Activated CD4-positive, alpha-beta T cell treated with anti-CD3 and anti-CD28 coated beads, Interleukin-2, Interleukin-6, amounts not matched to agents 100 ng/mL and 50 ng/mL, durations not matched to agents 16 hours and 8 hours (primary cell): ENCODE data around the gene TFEB.

Experiments
- DNase-seq: peaks from one replicate; pipeline ENCODE4 v3.0.0-alpha.2; 2020

TFEB gene

DNA sequence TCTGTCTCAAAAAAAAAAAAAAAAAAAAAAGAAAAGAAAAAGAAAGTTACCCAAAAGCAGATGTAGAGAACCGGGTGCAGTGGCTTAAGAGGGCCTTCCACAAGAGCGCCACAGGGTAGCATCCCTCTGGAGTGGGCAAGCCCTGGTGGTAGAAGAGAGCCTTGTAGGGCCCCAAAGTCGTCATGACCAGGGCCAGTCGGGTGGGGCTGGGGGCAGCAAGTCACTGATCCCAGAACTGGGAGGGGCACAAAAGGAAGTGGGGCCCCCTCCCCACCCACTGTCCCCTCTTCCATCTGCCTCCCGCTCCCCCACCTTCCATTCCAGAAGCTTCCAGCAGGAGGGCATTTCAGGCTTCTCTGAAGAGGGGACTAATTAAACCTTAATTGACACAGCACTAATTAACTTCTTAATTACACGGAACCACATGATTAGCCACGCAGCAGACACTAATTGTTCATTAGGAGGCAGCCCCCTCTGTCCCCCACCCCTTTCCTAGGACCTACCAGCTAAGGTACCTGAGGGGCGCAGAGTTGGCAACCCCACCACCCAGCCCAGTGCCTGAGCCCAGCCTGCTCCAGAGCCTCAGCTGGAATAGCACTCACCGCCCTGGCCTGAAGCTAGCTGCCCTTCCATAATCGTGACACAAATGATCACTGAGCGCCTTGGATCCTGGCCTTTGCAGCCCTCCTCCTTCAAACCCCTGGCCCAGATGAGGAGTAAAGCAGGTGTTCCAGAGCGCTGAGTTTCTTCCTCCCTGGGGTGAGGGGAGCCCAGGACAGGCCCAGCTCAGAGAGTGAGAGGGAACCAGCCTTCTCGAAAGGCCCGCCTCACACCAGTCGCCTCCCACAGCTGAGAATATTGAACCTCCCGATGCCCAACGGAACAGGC, 62.3 kb downstream of the TFEB start:
- no peak for DNase-seq

DNA sequence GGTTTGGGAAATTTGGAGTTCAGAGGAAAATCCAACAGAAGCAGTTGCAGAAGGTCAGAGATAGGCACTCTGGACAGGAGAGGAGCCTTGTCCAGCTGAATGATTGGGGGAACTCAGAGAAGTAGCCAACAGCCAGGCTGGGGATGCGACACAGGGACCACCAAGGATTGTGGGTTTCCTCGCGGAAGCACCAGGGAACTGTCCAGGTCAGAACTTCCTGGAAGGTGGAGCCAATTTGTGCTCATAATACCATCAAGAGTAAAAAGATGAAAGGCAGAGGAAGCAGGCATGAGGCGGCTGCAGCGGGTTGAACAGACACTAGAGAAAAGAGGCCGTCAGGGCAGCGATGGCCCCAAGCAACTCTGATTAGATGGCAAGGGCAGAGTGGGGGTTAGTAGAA, 63.4 kb downstream of the TFEB start:
- no peak for DNase-seq

DNA sequence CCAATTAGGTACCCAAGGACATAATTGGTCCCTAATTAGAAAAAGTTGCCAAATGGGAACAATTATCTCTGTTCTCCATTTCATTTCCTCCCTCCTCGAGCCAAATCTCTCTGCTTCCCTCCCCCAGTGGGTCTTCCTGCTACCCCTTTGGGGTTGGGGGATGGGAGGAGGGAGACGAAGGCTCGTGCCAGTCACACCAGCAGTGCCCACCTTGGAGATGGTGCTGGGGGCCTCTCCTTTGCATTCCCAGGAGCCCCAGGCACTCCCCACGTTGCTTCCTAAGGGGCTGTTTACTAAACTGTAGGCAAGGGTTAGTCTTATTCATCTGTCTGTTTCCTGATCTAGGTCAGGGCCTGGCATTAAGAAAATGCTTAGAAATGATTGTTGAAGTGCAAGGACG, 64.0 kb downstream of the TFEB start:
- DNase-seq, result no peak

DNA sequence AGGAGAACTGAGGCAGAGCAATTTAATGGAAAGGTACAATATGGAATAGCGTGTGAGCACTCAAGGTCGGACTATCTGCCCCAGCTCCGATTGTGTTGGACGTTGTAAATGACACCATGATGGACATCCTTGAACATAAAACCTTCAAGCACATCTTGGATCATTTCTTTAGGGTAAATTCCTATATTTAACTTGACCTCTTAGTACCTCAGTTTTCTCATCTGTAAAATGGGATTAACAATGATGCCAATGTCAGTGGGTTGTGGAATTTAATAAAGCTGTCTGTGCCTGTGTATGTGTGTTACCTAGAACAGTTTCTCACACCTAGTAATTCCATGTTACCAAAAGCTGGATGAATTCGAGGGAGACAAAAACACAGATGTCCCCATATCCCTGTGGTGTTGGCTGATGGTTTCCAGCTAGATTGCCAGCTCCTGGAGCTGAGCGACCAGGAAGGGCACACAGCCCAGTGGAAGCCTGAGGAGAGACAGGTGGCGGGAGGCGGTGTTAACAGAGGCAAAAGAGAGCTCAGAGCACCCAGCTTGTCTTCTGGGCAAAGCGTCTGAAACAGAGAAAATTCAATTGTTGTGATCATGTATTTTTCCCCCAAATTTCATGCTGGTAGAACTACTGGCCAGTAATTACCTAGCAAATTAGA, 64.6 kb downstream of the TFEB start:
- no peak for DNase-seq

DNA sequence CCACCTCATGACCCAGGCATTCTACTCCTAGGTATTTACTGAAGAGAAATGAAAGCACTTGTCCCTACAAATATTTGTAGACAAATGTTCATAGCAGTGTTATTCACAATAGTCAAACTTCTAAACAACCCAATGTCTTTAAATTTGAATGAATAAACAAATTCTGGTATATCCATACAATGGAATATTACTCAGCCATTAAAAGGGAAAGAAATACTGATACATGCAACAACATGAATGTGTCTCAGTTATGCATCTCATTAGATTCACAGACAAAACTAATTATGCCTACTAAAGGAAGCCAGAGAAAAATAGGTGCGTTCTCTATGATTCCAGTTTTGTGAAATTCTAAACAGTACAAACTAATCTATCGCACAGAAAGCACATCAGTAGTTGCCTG, 66.4 kb downstream of the TFEB start:
- no peak for DNase-seq

DNA sequence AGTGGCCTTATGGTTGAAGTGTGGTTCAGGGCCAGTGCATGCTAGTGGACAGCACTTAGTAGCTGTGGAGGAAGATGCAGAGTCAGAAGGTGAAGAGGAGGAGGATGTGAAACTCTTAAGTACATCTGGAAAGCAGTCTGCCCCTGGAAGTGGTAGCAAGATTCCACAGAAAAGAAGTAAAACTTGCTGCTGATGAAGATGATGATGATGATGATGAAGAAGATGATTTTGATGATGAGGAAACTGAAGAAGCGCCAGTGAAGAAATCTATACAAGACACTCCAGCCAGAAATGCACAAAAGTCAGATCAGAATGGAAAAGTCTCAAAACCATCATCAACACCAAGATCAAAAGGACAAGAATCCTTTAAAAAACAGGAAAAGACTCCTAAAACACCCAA, 68.2 kb downstream of the TFEB start:
- DNase-seq, result no peak

DNA sequence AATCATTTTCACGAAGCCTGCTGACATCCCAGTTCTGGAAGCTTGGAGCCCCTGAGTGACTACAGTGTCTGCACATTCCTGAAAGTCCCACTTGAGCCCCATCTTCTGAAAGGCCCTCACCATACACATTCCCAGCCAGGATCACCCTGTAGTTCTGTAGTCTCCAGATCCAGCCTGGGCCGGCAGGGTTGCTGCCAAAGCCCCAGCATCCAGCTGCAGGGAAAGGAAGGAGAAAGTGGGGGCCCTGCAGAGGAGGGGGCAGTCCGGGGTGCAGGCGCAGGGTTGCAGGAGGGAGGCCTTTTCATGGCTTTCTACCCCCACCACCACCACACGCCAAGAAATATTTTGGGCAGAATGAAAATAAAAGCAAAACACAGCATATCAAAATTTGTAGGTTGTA, 71.1 kb downstream of the TFEB start:
- DNase-seq, result no peak

DNA sequence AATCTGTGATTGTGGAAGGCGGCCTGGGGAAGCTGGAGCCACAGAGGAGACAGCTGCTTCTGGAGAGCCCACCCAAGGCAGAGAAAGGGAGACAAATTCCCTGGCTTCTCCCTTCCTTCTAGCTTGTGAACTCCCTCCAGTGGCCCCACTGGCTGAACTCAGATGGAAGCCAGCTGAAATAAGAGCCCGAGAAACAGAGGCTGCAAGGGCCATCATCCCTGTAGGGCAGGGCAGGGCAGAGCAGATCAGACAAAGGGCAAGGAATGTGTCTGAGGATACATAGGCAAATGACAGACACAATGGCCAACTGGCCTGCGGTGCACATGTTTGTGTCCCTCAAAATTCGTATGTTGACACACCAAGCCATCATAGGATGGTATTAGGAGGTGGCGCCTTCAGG, 71.8 kb downstream of the TFEB start:
- no peak for DNase-seq

DNA sequence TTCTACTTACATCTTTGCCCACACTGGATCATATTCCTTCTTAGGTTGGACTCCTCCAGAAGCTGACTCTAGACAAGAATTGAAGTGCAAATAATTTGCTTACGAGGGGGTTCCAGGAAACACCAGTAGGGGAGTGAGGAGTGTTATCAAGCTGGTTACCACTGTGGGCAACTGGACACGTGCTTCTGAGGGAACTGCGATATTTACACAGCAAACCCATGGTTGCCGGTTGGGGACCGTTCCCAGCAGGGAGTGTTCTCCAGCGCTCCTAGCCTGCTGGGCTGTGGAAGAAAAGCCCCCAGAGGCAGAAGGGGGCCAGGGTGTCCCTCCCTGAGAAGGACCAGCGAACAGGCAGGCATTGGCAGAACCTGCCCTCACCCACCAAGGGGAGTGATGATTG, 75.5 kb downstream of the TFEB start:
- no peak for DNase-seq

DNA sequence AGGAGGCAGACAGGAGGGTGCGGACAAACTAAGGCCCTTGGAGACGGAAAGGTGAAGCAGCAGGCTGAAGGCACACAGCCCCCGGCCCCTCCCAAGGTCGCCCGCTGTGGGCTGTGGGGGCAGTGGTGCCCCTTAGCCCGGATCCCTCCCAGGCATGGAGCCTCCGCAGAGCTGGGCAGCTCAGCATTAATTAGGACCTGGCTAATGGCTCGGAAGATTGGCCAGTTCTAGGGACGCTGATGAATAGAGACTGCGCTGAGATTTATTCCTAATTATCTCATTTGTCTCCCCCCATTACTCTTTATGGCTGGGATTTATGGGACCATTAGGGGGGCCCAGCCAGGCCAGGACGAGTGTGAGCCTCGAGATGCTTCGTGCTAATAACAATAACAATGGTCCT, 76.8 kb downstream of the TFEB start:
- DNase-seq, result no peak

DNA sequence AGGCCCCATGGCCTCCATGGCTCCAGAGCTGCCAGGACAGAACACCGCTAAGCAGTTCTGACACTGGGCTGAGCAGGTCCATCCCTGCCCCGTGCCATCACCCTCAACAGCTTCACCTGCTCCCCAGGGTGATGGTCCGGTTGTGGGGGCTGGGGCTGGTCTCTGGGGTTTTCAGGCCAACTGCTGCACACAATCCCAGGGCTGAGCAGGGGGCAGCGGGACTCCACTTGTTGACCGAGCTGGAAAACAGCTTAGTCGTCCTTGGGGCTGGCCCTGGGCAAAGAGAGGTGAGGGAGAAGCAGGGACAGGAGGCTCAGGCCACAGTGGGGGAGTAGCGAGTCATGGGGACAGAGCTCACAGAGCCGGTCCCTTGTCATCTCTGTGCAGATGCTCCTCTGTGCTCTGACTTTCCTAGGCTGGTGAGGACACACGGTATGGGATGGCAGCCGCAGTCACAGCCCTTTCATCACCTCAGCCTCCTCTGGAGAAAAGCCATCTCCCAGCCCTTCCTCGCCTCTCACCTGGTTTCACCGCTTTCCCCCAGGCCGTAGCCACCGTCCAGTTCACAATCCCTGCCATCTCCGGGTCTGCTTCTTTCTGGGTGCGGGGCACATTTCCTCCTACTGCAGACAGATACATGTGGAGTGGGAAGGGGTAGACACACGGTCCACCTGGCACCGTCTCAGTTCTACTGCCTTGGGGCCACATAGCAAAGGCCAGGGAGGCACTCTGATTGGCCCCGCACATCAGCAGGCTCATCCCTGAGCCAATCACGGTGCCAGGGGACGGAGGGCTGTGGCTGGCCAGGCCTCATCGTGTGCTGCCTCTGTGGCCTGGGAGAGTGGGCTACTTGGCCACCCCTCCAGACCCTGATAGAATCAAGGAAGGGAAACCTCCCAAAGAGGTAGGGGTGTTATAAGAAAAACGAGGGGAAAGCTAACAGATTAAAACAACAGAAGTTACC, 78.0 kb downstream of the TFEB start:
- DNase-seq, result no peak

DNA sequence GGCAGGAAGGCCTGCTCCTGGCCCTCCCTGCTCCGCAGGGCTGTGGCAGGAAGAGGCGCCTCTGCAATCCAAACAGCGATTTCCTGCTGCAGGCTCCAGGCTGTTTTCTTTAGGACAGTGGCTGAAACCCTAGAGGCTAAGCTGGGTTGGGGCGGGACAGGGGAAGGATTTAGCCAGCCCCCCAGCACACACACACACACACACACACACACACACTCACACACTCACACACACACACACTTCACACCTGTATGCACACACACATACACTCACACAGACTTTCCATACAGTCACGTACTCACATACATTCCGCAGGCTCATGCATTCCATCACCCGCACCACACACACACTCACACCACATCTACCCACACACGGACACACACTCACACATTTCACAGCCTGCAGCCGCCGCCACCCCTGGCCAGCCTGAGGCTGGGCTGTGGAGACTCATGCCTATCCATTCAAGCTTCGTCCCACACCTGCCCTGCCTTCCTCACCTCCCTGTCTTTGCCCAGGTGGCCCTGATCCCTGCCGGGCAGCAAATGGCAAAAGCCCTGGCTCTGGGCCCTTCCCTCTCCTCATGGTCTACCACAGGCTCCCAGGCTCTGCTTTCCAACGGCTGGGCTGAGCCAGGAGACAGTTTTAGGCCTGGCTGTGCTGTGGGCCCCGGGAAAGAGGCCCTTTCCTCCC, 79.3 kb downstream of the TFEB start:
- no peak for DNase-seq

DNA sequence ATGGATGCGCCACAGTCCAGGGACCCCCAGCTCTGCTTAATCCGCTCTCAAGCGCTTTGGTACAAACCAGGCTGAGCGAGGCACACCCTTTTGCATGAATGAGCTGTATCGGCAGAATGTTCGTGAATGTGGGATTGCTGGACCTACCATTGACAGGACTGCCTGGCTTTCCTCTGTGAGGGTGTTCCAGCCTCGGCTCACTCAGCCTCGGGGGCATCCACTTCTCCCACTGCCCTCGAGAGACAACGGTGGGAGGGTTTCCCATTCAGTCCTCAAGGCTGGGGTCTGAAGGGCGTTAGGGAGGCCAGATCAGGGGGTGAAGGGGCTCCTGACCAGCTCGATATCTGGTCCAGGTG, 79.8 kb downstream of the TFEB start:
- DNase-seq, result no peak

DNA sequence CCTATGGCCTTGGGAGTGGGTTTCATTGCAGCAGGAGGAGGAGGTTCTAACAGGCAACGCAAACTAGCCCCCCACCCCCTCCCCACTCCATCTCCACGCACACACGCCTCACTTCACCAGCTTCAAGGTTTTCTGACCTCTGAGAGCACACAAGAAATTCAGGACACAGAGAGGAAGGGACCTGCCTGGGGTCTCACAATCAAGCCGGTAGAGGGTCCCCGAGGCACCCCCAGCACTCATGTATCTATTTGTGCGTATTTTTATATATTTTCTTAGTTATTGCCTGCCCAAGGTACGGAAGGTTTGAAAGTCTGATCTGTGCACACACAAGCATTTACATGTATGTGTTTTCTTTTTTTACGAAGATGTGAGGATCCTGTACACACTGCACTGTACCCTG, 80.2 kb downstream of the TFEB start:
- DNase-seq, result no peak

DNA sequence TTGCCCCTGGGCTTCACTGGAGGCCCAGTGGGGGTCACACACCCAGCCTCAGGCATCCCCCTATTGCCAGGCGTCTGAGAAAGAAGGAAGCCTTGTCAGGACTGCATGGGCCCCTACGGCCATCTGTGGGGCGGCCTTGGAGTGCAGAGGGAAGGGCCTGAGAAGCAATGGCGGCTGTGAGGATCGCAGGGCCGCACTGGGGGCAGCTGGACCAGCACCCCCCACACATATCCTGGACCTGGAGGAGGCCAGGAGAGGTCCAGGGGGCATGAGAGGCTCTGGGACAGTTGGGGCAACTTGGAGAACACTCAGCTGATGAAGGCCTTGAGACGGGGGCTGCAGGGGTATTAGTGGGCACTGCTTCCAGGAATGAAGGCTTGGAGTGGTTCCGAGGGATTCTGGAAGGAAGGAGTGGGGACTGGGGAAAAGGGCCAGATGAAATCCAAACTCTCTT, 80.7 kb downstream of the TFEB start:
- DNase-seq, result no peak

DNA sequence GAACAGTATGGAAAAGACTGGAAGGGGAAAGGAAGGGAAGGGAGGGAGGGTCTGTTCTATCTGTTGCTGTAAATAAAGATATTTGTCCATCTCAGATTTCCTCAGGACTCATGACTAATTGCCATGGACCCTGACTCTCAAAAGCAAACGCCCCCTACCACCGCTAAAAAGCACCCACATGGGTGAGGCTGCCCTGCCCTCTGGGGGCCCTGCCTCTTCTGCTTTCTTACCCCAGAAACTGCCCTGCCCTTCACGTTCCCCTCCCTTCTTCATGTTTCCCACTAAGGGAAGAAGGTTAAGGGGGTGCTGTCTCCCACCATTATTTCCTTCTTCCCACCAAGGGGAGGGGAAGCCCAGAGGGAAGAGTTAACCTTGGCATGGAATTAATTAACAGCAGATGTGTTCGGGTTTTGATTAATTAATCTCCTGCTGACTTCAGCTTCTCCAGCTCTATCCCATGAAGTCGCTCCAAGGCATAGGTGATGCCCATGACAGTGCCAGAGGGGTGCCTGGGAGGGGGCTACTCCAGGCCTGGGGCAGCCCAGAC, 81.2 kb downstream of the TFEB start:
- no peak for DNase-seq

DNA sequence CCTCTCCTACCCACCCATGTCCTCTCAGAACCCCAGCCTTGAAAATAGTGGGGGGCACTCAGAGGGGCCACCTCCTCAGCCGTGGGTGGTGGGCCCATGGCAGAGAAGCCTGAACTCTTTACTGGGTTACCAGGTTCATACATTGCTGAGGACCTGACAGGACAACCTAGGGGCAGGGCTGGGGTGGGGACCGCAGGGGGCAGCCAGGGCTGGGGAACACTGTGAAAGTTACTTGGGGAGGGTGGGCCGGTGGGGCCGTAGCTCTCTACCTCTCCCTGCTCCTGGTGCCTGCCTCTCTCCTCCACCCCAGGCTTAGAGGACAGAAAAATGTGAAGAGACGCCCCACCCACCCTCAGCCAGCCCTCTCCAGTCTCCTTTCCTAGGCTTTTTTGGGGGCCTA, 81.7 kb downstream of the TFEB start:
- DNase-seq, result no peak

DNA sequence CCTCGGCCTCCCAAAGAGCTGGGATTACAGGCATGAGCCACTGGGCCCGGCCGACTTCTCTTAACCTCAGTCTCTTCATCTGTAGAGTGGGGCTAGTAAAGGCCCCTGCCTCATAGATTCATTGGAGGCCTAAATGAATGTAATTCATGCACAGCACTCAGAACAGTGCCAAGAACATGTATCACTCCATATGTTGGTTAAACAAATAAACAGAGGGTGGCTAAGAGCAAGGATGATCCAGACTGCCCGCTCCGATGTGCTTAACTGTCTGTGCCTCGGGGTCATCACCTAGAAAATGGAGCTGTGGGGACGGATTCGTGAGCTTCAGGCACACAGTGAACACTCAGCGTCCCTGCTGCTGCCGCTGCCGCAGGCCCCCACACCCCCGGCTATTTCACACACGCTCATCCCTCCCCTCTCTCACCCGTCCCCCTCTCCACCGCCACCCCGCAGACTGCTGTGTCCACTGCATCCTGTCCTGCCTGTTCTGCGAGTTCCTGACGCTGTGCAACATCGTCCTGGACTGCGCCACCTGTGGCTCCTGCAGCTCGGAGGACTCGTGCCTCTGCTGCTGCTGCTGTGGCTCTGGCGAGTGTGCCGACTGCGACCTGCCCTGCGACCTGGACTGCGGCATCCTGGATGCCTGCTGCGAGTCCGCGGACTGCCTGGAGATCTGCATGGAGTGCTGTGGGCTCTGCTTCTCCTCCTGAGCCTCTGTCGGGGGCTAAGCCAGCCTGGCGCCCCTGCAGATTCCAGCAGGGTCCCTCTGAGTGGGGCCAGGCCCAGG, 82.3 kb downstream of the TFEB start:
- no peak for DNase-seq

DNA sequence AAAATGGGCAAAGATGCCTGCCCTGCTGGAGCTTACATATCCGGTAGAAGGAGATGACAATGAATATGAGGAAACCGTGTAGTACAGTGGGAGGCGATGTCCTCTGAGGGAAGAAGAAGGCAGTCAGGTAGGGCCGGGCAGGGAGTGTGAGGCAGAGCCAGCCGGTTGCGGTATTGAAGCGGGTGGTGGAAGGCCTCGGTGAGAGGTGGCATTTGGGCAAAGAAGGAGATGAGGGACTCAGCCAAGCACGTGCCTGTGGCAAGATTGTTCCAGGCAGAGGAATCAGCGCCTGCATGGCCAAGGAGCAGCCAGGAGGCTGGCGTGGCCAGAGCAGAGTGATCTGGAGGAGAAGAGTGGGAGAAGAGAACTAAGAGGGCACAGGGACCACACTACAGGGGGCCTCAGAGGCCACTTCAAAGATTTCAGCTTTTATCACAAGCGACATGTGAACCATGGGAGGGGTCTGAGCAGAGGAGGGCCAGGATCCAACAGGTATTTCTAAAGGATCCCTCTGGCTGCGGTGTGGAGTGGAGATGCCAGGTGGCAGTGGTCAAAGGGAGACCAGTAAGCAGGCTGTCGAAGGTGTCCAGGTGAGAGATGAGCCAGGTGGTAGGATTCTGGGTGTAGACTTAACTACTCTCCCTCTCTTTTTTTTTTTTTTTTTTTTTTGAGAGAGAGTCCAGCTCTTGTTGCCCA, 83.3 kb downstream of the TFEB start:
- DNase-seq, result no peak

DNA sequence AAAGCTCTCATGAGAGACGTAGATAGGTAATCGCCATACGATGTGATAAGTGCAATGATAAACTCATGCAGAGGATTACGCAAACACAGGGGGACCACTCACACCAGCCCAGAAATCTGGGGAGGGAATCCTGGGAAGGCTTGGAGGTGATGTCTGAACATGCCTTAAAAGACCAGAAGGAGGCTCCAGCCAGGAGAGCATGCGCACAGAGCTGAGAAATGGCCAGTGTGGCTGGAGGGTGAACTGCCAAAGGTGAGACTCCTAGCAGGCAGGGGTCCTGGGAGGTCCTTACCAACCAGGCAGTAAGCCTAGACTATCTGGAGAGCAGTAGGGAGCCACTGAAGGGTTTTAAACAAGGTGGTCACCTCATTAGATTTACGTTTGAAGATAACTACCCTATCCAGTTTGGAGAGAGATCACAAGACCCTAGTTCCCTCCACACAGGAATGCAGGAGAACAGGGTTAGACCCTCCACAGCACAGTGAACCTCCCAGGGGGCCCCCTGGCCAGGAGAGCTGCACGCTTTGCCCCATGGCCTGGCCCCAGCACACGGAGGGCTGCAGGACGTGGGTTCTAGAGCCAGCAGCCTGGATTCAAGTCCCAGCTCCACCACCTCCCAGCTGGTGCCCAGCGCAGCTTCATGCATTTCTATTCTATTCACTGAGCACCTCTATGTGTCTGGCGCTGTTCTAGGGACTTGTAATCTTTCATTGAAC, 84.0 kb downstream of the TFEB start:
- no peak for DNase-seq
